GM12878 (cell line): ENCODE results near the gene SLC34A1. TPM values are rescaled to one million over a fixed set of nuclear protein-coding genes. Genes with fewer than 3 reads are reported as not detected.

Experiments used
- ATAC-seq: fragments of 200-7000 bp; cut with Tn5 transposase; 3 replicates; pipeline ENCODE4 v1.9.1; 2020; ENCODE audit warnings: mild to moderate bottlenecking, moderate library complexity
- BruUV-seq: library from RNA; stranded (reverse); fragments of 400-500 nt; replicated peaks from 2 replicates; lab custom pipeline; 2021; lab: Mats Ljungman, UMichigan
- CTCF ChIA-PET: fragments of 300-600 bp; sonication (Branson Sonifier 250); formaldehyde crosslinking; extraction: SDS; loops from one replicate; lab custom pipeline; 2021; ENCODE audit warnings: inconsistent platforms; lab: Yijun Ruan, JAX
- POLR2A ChIA-PET: fragments of 350-600 bp; formaldehyde crosslinking; extraction: SDS; loops from one replicate; lab custom pipeline; 2021; ENCODE audit warnings: inconsistent platforms; lab: Charles Lee
- RAD21 ChIA-PET: fragments of 300-600 bp; sonication (Branson Sonifier 250); formaldehyde crosslinking; loops from one replicate; lab custom pipeline; 2023; ENCODE audit warnings: antibody characterized with exemption; ENCODE audit not compliant: unreplicated experiment; lab: Charles Lee
- SMC1A ChIA-PET: fragments of 300-600 bp; sonication (Branson Sonifier 250); formaldehyde crosslinking; loops from one replicate; lab custom pipeline; 2023; ENCODE audit not compliant: unreplicated experiment, uncharacterized antibody; lab: Charles Lee
- DNase-seq: peaks from one replicate; pipeline ENCODE4 v3.0.0-alpha.2; 2011; ENCODE audit warnings: low read depth, low spot score
- FAIRE-seq: peaks from 3 replicates; lab custom pipeline; 2011; peaks lifted over from hg19 to GRCh38; lab: Jason Lieb, UNC
- H2AFZ ChIP-seq: 2 replicates; pipeline ENCODE4 v1.6.0; 2011; ENCODE audit warnings: low read depth, low read length, control low read depth; ENCODE audit not compliant: control insufficient read depth
- H3K27ac ChIP-seq: 2 replicates; pipeline ENCODE4 v1.5.1; 2011; ENCODE audit warnings: control low read depth; ENCODE audit not compliant: control insufficient read depth, insufficient read depth
- H3K27me3 ChIP-seq, 2 experiments: replicated peaks in 1 of 2; 2 replicates each; pipeline versions ENCODE4 v1.6.0 to v1.6.1; 2011; ENCODE audit warnings: low read length in 1 of 2; ENCODE audit not compliant: control insufficient read depth in 2 of 2, insufficient read depth in 2 of 2
- H3K36me3 ChIP-seq, 2 experiments: 2 replicates each; pipeline ENCODE4 v1.5.1; 2011; ENCODE audit warnings: low read length in 1 of 2; ENCODE audit not compliant: control insufficient read depth in 2 of 2, insufficient read depth in 2 of 2
- H3K4me1 ChIP-seq: 2 replicates; pipeline ENCODE4 v1.6.1; 2011; ENCODE audit warnings: mild to moderate bottlenecking, low read length, moderate library complexity, mixed read lengths; ENCODE audit not compliant: control insufficient read depth, insufficient read depth
- H3K4me2 ChIP-seq: 2 replicates; pipeline ENCODE4 v1.6.0; 2011; ENCODE audit warnings: control low read depth; ENCODE audit not compliant: control insufficient read depth, insufficient read depth
- H3K4me3 ChIP-seq: fragments of 200-600 bp; sonication (generic); 2 replicates; pipeline ENCODE4 v1.5.1; 2016
- H3K79me2 ChIP-seq: 2 replicates; pipeline ENCODE4 v1.6.0; 2011; ENCODE audit warnings: low read length; ENCODE audit not compliant: control insufficient read depth, insufficient read depth
- H3K9ac ChIP-seq: 2 replicates; pipeline ENCODE4 v1.8.0; 2011; ENCODE audit warnings: low read length, control low read depth, mixed read lengths; ENCODE audit not compliant: control insufficient read depth, insufficient read depth
- H3K9me3 ChIP-seq: replicated peaks from 3 replicates; pipeline ENCODE4 v1.5.1; 2011; ENCODE audit warnings: mild to moderate bottlenecking, low read length; ENCODE audit not compliant: control insufficient read depth, insufficient read depth
- H4K20me1 ChIP-seq: 2 replicates; pipeline ENCODE4 v1.6.0; 2011; ENCODE audit not compliant: control insufficient read depth, insufficient read depth
- BCL3 ChIP-seq: IDR thresholded peaks from 2 replicates; pipeline ENCODE4 v1.6.1; 2011; ENCODE audit warnings: borderline replicate concordance, low read depth, mild to moderate bottlenecking, moderate library complexity, low read length; ENCODE audit not compliant: insufficient read depth, poor library complexity, severe bottlenecking
- BCLAF1 ChIP-seq: fragments of 450-650 bp; IDR thresholded peaks from 2 replicates; pipeline ENCODE4 v1.6.1; 2017; ENCODE audit warnings: antibody characterized with exemption, mild to moderate bottlenecking, moderate library complexity
- CHD2 ChIP-seq: IDR thresholded peaks from 2 replicates; pipeline ENCODE4 v1.6.1; 2011; ENCODE audit warnings: low read depth, low read length, improper control_type of control experiment, borderline replicate concordance
- CREM ChIP-seq: IDR thresholded peaks from 2 replicates; pipeline ENCODE4 v1.6.1; 2014; ENCODE audit warnings: antibody characterized with exemption, low read depth
- EGR1 ChIP-seq, 2 experiments: IDR thresholded peaks; 1 replicate in 1 of 2; 2 replicates in 1 of 2; pipeline ENCODE4 v1.6.1; 2011 to 2012; ENCODE audit warnings: low read depth in 2 of 2, low read length in 2 of 2, borderline replicate concordance in 1 of 2, mild to moderate bottlenecking in 1 of 2, moderate library complexity in 1 of 2
- NR2C2 ChIP-seq: IDR thresholded peaks from 2 replicates; pipeline ENCODE4 v1.6.1; 2011; ENCODE audit warnings: borderline replicate concordance, low read depth; ENCODE audit not compliant: control insufficient read depth, insufficient read length
- PAX5 ChIP-seq: IDR thresholded peaks from 2 replicates; pipeline ENCODE4 v1.6.1; 2011; ENCODE audit warnings: low read depth, low read length, borderline replicate concordance
- RB1 ChIP-seq: fragments of 450-650 bp; formaldehyde crosslinking; IDR thresholded peaks from 2 replicates; pipeline ENCODE4 v1.6.1; 2017; ENCODE audit warnings: mild to moderate bottlenecking, borderline replicate concordance
- RBBP5 ChIP-seq: fragments of 200-600 bp; sonication (generic); conservative IDR thresholded peaks from 2 replicates; pipeline ENCODE4 v1.6.1; 2016
- SREBF1 ChIP-seq: IDR thresholded peaks from 2 replicates; pipeline ENCODE4 v1.6.1; 2012; ENCODE audit warnings: mild to moderate bottlenecking, low read length
- SRF ChIP-seq, 2 experiments: IDR thresholded peaks; 2 replicates each; pipeline ENCODE4 v1.6.1; 2011; ENCODE audit warnings: low read depth in 2 of 2, low read length in 2 of 2, mild to moderate bottlenecking in 1 of 2, moderate library complexity in 1 of 2
- SUPT20H ChIP-seq: IDR thresholded peaks from 2 replicates; pipeline ENCODE4 v1.6.1; 2011; ENCODE audit warnings: low read depth, mild to moderate bottlenecking, low read length, moderate library complexity, borderline replicate concordance; ENCODE audit not compliant: control insufficient read depth
- ZNF687 ChIP-seq: fragments of 450-650 bp; IDR thresholded peaks from 2 replicates; pipeline ENCODE4 v1.6.1; 2017; ENCODE audit warnings: mild to moderate bottlenecking, moderate library complexity
- WGBS: methylation state at CpG from one replicate; pipeline ENCODE4 v1.1.6; 2016; ENCODE audit warnings: low lambda C conversion rate; ENCODE audit not compliant: insufficient replicate concordance, insufficient coverage; ENCODE audit errors: missing lambda C conversion rate; 5-methylcytosine and 5-hydroxymethylcytosine counted together
- in situ Hi-C: fragments of 300-500 bp; cut with MboI; formaldehyde crosslinking; loops from 9 replicates; pipeline ENCODE4 v1.14.3; 2018; ENCODE audit warnings: mixed read lengths
- intact Hi-C: fragments of 100-400 bp; cut with micrococcal nuclease; formaldehyde crosslinking; loops from one replicate; pipeline ENCODE4 v1.14.2; 2022; ENCODE audit not compliant: unreplicated experiment
- polyA plus RNA-seq, 11 experiments: library from polyadenylated mRNA; depleted of rRNA in 4 of 11; unstranded in 6 of 11; stranded (reverse) in 5 of 11; fragments of >200 nt; fragmentation: Nextera tagmentation in 4 of 11; fragmentation: Illumina TruSeq in 1 of 11; extraction: Ambion mirVana in 4 of 11; extraction: Trizol in 1 of 11; gene quantifications; 1 replicate in 1 of 11; 2 replicates in 10 of 11; pipeline versions ENCODE4 v1.2.1 to v1.2.3, GENCODE V29; 2011 to 2016; ENCODE audit warnings: inconsistent platforms in 2 of 11, missing spikeins in 2 of 11, low read depth in 1 of 11
- total RNA-seq, 4 experiments: library from RNA; depleted of rRNA in 3 of 4; stranded (reverse); fragments of >200 nt in 3 of 4; fragmentation: Illumina TruSeq in 1 of 4; extraction: Trizol in 1 of 4; gene quantifications; 2 replicates each; pipeline versions ENCODE4 v1.2.1 to v1.2.3, GENCODE V29; 2013 to 2021

Gene SLC34A1
- total and polyA plus RNA-seq, 10 of the 15 experiments (the other 5 are each of a cell fraction or from before 2014, with no cell fraction given) = 0.03 to 0.14 (median 0.09) TPM; not detected in 2

- RAD21 ChIA-PET = interaction anchor here (0.6 to 11.0 kb wide), 12 partner anchors 16 to 121 kb away, joined by 3 to 288 read pairs (median 6); partner anchors contain the start of genes DOK3 and PRR7
- intact Hi-C loops = loop anchor here (2.0 kb wide), 1 partner anchor 18 kb away; no protein-coding TSS in a partner anchor
- CTCF ChIA-PET = interaction anchor here (1.0 to 13.2 kb wide), 8 partner anchors 16 to 40 kb away, joined by 3 to 188 read pairs (median 12); partner anchors contain the start of genes PFN3 and PRR7
- TF ChIP-seq BCLAF1 = no peak
- peak; percentile 28; the same call in 1 of the 2 replicates for TF ChIP-seq PAX5
- peak; percentile 12; the same call in 1 of the 2 replicates for TF ChIP-seq CREM
- no peak for TF ChIP-seq SRF (IDR thresholded peaks at IDR 0.05; ENCODE audit: low read depth in 2 of 2, low read length in 2 of 2)
- TF ChIP-seq RBBP5 = no peak
- TF ChIP-seq CHD2 = 0 out of 2 replicates have a peak, but pooled peaks have one; percentile 18
- no peak for TF ChIP-seq SUPT20H
- peak; percentile 82 for TF ChIP-seq ZNF687
- no peak for TF ChIP-seq SREBF1
- no peak for TF ChIP-seq EGR1 (IDR thresholded peaks at IDR 0.05; ENCODE audit: borderline replicate concordance in 1 of 2, low read depth in 2 of 2, low read length in 2 of 2)
- TF ChIP-seq NR2C2 = no peak
- no peak for TF ChIP-seq RB1
- TF ChIP-seq BCL3 = no peak
These were observed 46.1 kb downstream of the SLC34A1 start for GRCh38 chr5:177430140-177430951.

More at GRCh38 chr5:177430140-177430951, 46.1 kb downstream of the SLC34A1 start:
- Histone ChIP-seq H2AFZ (no peak overlapping the region), H3K4me1 (peaks cover 52% of the 10 kb centered on the region), H3K9ac (peak overlapping the region; percentile 93), H4K20me1 (no peaks in the 10 kb centered on the region), H3K4me2 (peak overlapping the region; percentile 65), H3K9me3 (no peaks in the 10 kb centered on the region), H3K36me3 (peaks cover 24 to 29% of the 10 kb centered on the region in 2 experiments; a peak in 3 of 4 replicates), H3K27me3 (no peaks in the 10 kb centered on the region), H3K27ac (peak overlapping the region; percentile 94), H3K4me3 (peak overlapping the region; percentile 83; the same call in 1 of the 2 replicates), H3K79me2 (peaks cover 58% of the 10 kb centered on the region)
- SMC1A ChIA-PET = interaction anchor here (0.7 to 7.2 kb wide), 10 partner anchors 13 to 313 kb away, joined by 3 to 73 read pairs (median 12); partner anchors contain the start of gene PRR7
- POLR2A ChIA-PET = interaction anchor here (0.6 to 13.4 kb wide), 19 partner anchors 8 to 169 kb away, joined by 3 to 358 read pairs (median 4); partner anchors contain the start of genes DDX41, F12, PDLIM7 and PFN3
- FAIRE-seq (peak; percentile 80), ATAC-seq (no peak), DNase-seq (no peak)
- in situ Hi-C loops = no loop called here
- BruUV-seq = no TSS peak
- 15% methylated on average over 26 of the region's 26 CpGs for whole genome bisulfite sequencing
